GDM1 (cell line): ENCODE measurements around the gene CENPP.

Experiments used
- DNase-seq: peaks from one replicate; lab custom pipeline; 2025; lab: John Stamatoyannopoulos, UW

The CENPP gene

GRCh38 chr9:92325269-92325990 lies at the start of gene CENPP, which contains the start of gene NOL8:
Gene CENPP, plus strand, starts transcription at chr9:92325953.
Gene NOL8, minus strand, starts transcription at chr9:92325350. Its CDS starts 1,189 bp downstream, at chr9:92324161.
- peak; percentile 82 for DNase-seq

- DNase-seq, result peak; percentile 10
Measured at GRCh38 chr9:92276331-92277032, 49.3 kb upstream of the CENPP start.

GRCh38 chr9:92278110-92278509 lies 47.6 kb upstream of the CENPP start:
- DNase-seq, result no peak

- no peak for DNase-seq
Measured at GRCh38 chr9:92279302-92279701, 46.5 kb upstream of the CENPP start.

GRCh38 chr9:92289708-92290390 lies 35.9 kb upstream of the CENPP start:
- no peak for DNase-seq

GRCh38 chr9:92290785-92291429 lies 34.8 kb upstream of the CENPP start:
- DNase-seq, result no peak

- no peak for DNase-seq
Measured at GRCh38 chr9:92291577-92291976, 34.2 kb upstream of the CENPP start.

- DNase-seq, result no peak
Measured at GRCh38 chr9:92292338-92293074, 33.2 kb upstream of the CENPP start.

GRCh38 chr9:92293075-92293354 lies 32.7 kb upstream of the CENPP start:
- no peak for DNase-seq

GRCh38 chr9:92293452-92294296 lies 32.1 kb upstream of the CENPP start, which contains the start of gene IARS1:
Gene IARS1, minus strand, starts transcription at chr9:92293697. Its CDS starts 4,278 bp downstream, at chr9:92289419.
- DNase-seq, result peak; percentile 98

GRCh38 chr9:92294297-92294676 lies 31.5 kb upstream of the CENPP start:
- no peak for DNase-seq

- DNase-seq, result no peak
Measured at GRCh38 chr9:92295240-92295790, 30.4 kb upstream of the CENPP start.

- peak; percentile 44 for DNase-seq
Measured at GRCh38 chr9:92295827-92296258, 29.9 kb upstream of the CENPP start.

GRCh38 chr9:92297611-92298010 lies 28.1 kb upstream of the CENPP start:
- no peak for DNase-seq

GRCh38 chr9:92298036-92298435 lies 27.7 kb upstream of the CENPP start:
- no peak for DNase-seq

- no peak for DNase-seq
Measured at GRCh38 chr9:92299116-92299515, 26.6 kb upstream of the CENPP start.

GRCh38 chr9:92300936-92301335 lies 24.8 kb upstream of the CENPP start:
- DNase-seq, result no peak

- DNase-seq, result no peak
Measured at GRCh38 chr9:92308893-92309292, 16.9 kb upstream of the CENPP start.

GRCh38 chr9:92310562-92310961 lies 15.2 kb upstream of the CENPP start:
- no peak for DNase-seq

GRCh38 chr9:92312887-92313623 lies 12.7 kb upstream of the CENPP start:
- DNase-seq, result peak; percentile 13
